ENCODE data around the gene USP11. TPM values are rescaled to one million over a fixed set of nuclear protein-coding genes. Genes with fewer than 3 reads are reported as not detected.

Gene USP11
- total RNA-seq, 2 donors from 2014 or later: 50.8 to 68.6 TPM

- Histone ChIP-seq H3K4me1 (ENCODE audit: control insufficient read depth in 1 of 2, low read depth in 2 of 2) (peaks cover 4 to 15% of the 10 kb centered on the region in 2 donors), H3K27me3 (replicated peaks; ENCODE audit: insufficient read depth) (no peaks in the 10 kb centered on the region), H3K9me3 (no peaks in the 10 kb centered on the region), H3K36me3 (peaks cover 31% of the 10 kb centered on the region), H3K27ac (no peak overlapping the region), H3K4me3 (no peak overlapping the region)
- ATAC-seq (ENCODE audit: insufficient number of reproducible peaks, low FRiP score, low read depth) (no peak), DNase-seq (ENCODE audit: low spot score) (no peak)
- no peak for TF ChIP-seq CTCF (IDR thresholded peaks at IDR 0.05)
Observed at GRCh38 chrX:47224266-47224895, 8.4 kb upstream of the USP11 start.

GRCh38 chrX:47224896-47225290 lies 7.9 kb upstream of the USP11 start:
- H3K4me1 ChIP-seq (ENCODE audit: control insufficient read depth in 1 of 2, low read depth in 2 of 2): peaks cover 4 to 12% of the 10 kb centered on the region in 2 donors
- H3K9me3 ChIP-seq: no peaks in the 10 kb centered on the region
- H3K27me3 ChIP-seq (replicated peaks; ENCODE audit: insufficient read depth): no peaks in the 10 kb centered on the region
- no peak for ATAC-seq (ENCODE audit: insufficient number of reproducible peaks, low FRiP score, low read depth)
- peaks cover 31% of the 10 kb centered on the region for H3K36me3 ChIP-seq
- no peak for DNase-seq (ENCODE audit: low spot score)
- no peak overlapping the region for H3K4me3 ChIP-seq
- TF ChIP-seq CTCF (IDR thresholded peaks at IDR 0.05): no peak
- no peak overlapping the region for H3K27ac ChIP-seq

GRCh38 chrX:47226071-47226470 lies 6.7 kb upstream of the USP11 start:
- no peak for ATAC-seq (ENCODE audit: insufficient number of reproducible peaks, low FRiP score, low read depth)
- no peak overlapping the region for H3K27ac ChIP-seq
- H3K9me3 ChIP-seq: no peaks in the 10 kb centered on the region
- H3K4me1 ChIP-seq (ENCODE audit: control insufficient read depth in 1 of 2, low read depth in 2 of 2): peaks cover 0 to under 1% of the 10 kb centered on the region in 2 donors
- no peak overlapping the region for H3K4me3 ChIP-seq
- H3K27me3 ChIP-seq (replicated peaks; ENCODE audit: insufficient read depth): no peaks in the 10 kb centered on the region
- TF ChIP-seq CTCF (IDR thresholded peaks at IDR 0.05): no peak
- peaks cover 31% of the 10 kb centered on the region for H3K36me3 ChIP-seq
- DNase-seq (ENCODE audit: low spot score): no peak

GRCh38 chrX:47226531-47227333 lies 6.1 kb upstream of the USP11 start:
- DNase-seq (ENCODE audit: low spot score) (no peak), ATAC-seq (ENCODE audit: insufficient number of reproducible peaks, low FRiP score, low read depth) (no peak)
- Histone ChIP-seq H3K4me1 (ENCODE audit: control insufficient read depth in 1 of 2, low read depth in 2 of 2) (no peaks in the 10 kb centered on the region), H3K36me3 (peaks cover 31% of the 10 kb centered on the region), H3K27me3 (replicated peaks; ENCODE audit: insufficient read depth) (no peaks in the 10 kb centered on the region), H3K9me3 (no peaks in the 10 kb centered on the region), H3K4me3 (no peak overlapping the region), H3K27ac (no peak overlapping the region)
- TF ChIP-seq CTCF (IDR thresholded peaks at IDR 0.05): no peak

GRCh38 chrX:47227334-47227583 lies 5.5 kb upstream of the USP11 start:
- peaks cover 31% of the 10 kb centered on the region for H3K36me3 ChIP-seq

More at GRCh38 chrX:47227334-47227583, 5.5 kb upstream of the USP11 start:
- Histone ChIP-seq H3K27me3 (replicated peaks; ENCODE audit: insufficient read depth) (no peaks in the 10 kb centered on the region), H3K4me1 (ENCODE audit: control insufficient read depth in 1 of 2, low read depth in 2 of 2) (peaks cover 0 to 2% of the 10 kb centered on the region in 2 donors), H3K4me3 (no peak overlapping the region), H3K27ac (no peak overlapping the region), H3K9me3 (no peaks in the 10 kb centered on the region)
- no peak for TF ChIP-seq CTCF (IDR thresholded peaks at IDR 0.05)
- DNase-seq (ENCODE audit: low spot score) (no peak), ATAC-seq (ENCODE audit: insufficient number of reproducible peaks, low FRiP score, low read depth) (no peak)

Measured in thoracic aorta (tissue), 2 donors.